NCI-H2171 treated with DMSO at 0.1 percent for 48 hours (cell line): ENCODE measurements around the gene DCTPP1.

Experiments
- DNase-seq: peaks from one replicate; lab custom pipeline; 2025; lab: John Stamatoyannopoulos, UW

Gene DCTPP1

GRCh38 chr16:30381291-30382041 is 48.4 kb downstream of the DCTPP1 start:
- DNase-seq, result peak; percentile 32

- DNase-seq, result no peak
These were observed 49.0 kb downstream of the DCTPP1 start for GRCh38 chr16:30380803-30381208.

- DNase-seq, result no peak
These were observed 49.6 kb downstream of the DCTPP1 start for GRCh38 chr16:30380072-30380802.

- no peak for DNase-seq
These were observed 50.6 kb downstream of the DCTPP1 start for GRCh38 chr16:30379158-30379783.

- DNase-seq, result peak; percentile 95
These were observed 51.3 kb downstream of the DCTPP1 start for GRCh38 chr16:30378236-30379157.

GRCh38 chr16:30377812-30378235 is 52.0 kb downstream of the DCTPP1 start:
- DNase-seq, result peak; percentile 87

- DNase-seq, result no peak
These were observed 52.6 kb downstream of the DCTPP1 start for GRCh38 chr16:30377050-30377811.

GRCh38 chr16:30376461-30376902 is 53.3 kb downstream of the DCTPP1 start:
- DNase-seq, result no peak

- no peak for DNase-seq
These were observed 54.0 kb downstream of the DCTPP1 start for GRCh38 chr16:30375864-30376263.

- DNase-seq, result no peak
These were observed 55.3 kb downstream of the DCTPP1 start, which contains the start of gene MYL11 for GRCh38 chr16:30374538-30374937. TSS of gene MYL11 (plus strand) at chr16:30374802. CDS start at chr16:30374858, 56 bp downstream.
